ENCODE measurements around the gene STIMATE. TPM values are rescaled to one million over a fixed set of nuclear protein-coding genes. Genes with fewer than 3 reads are reported as not detected.

The STIMATE gene
- polyA plus RNA-seq, 3 donors: 8.9 to 49.9 (median 11.7) TPM

DNA sequence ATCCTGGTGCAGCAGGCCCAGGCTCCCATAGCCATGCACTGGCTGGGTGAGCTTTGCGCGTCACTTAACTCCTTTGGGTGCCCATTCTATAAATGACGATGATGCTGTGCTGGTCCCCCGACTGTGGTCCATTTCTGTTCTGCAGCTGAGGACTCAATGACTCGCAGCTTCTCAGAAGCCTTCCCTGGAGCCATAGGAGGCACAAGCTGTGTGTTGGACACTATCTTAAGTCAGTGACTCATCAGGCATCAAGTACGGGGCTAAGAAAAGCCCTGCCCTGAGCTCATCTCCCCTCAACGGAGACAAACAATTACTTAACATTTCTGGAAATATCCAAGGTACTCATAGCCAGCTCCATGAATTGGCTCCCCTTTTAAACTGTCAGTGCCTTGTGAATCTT is 48.7 kb downstream of the STIMATE start:
- Histone ChIP-seq H3K4me1 (ENCODE audit: control insufficient read depth in 1 of 2, insufficient read depth in 2 of 2, low read length in 2 of 2) (peaks cover 19 to 21% of the 10 kb centered on the region in 2 donors), H3K9ac (ENCODE audit: insufficient read depth, low read length, poor library complexity, severe bottlenecking) (no peak overlapping the region), H3K4me2 (replicated peaks; ENCODE audit: extremely low read depth, low read length, poor library complexity, severe bottlenecking) (no peak overlapping the region), H3K36me3 (replicated peaks in 1 of 2; ENCODE audit: control insufficient read depth in 1 of 2, insufficient read depth in 2 of 2, low read length in 2 of 2) (peaks cover 60 to 83% of the 10 kb centered on the region in 2 donors), H3K79me2 (ENCODE audit: insufficient read depth, low read length) (no peaks in the 10 kb centered on the region), H3K9me3 (replicated peaks in 1 of 2; ENCODE audit: control insufficient read depth in 1 of 2, insufficient read depth in 1 of 2, low read length in 2 of 2) (no peaks in the 10 kb centered on the region), H3K27me3 (ENCODE audit: control insufficient read depth in 2 of 2, insufficient read depth in 2 of 2, low read length in 2 of 2) (no peaks in the 10 kb centered on the region), H3K27ac (ENCODE audit: low read depth in 1 of 2, low read length in 2 of 2) (no peak overlapping the region), H2AFZ (ENCODE audit: insufficient read depth, low read depth, low read length, poor library complexity, severe bottlenecking) (no peak overlapping the region), H4K20me1 (ENCODE audit: insufficient read depth, low read length) (peaks cover 7% of the 10 kb centered on the region), H3K4me3 (replicated peaks in 1 of 3; ENCODE audit: low read depth in 2 of 3, low read length in 3 of 3) (no peak overlapping the region)
- peaks cover 71 to 86% of the 10 kb centered on the region in 2 donors for H3K36me3 Mint-ChIP-seq
- no peaks in the 10 kb centered on the region for H3K9me3 Mint-ChIP-seq
- intact Hi-C loops (cut with micrococcal nuclease): loop anchor here in 1 of 2 donors (10.0 kb wide), 1 partner anchor 226 kb away; no protein-coding TSS in a partner anchor
- H3K4me1 Mint-ChIP-seq: peaks cover 26% of the 10 kb centered on the region
- no peak overlapping the region for H3K4me3 Mint-ChIP-seq
- H3K27ac Mint-ChIP-seq: no peak overlapping the region
- no peak for DNase-seq
- H3K27me3 Mint-ChIP-seq (ENCODE audit: low read depth in 3 of 3): peaks cover 0 to 2% (median 0%) of the 10 kb centered on the region in 3 donors
- TF ChIP-seq, protein P1, sequence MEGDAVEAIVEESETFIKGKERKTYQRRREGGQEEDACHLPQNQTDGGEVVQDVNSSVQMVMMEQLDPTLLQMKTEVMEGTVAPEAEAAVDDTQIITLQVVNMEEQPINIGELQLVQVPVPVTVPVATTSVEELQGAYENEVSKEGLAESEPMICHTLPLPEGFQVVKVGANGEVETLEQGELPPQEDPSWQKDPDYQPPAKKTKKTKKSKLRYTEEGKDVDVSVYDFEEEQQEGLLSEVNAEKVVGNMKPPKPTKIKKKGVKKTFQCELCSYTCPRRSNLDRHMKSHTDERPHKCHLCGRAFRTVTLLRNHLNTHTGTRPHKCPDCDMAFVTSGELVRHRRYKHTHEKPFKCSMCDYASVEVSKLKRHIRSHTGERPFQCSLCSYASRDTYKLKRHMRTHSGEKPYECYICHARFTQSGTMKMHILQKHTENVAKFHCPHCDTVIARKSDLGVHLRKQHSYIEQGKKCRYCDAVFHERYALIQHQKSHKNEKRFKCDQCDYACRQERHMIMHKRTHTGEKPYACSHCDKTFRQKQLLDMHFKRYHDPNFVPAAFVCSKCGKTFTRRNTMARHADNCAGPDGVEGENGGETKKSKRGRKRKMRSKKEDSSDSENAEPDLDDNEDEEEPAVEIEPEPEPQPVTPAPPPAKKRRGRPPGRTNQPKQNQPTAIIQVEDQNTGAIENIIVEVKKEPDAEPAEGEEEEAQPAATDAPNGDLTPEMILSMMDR (IDR thresholded peaks at IDR 0.05): no peak
- 82% methylated on average over 7 of the region's 7 CpGs for WGBS (ENCODE audit: insufficient coverage)

DNA sequence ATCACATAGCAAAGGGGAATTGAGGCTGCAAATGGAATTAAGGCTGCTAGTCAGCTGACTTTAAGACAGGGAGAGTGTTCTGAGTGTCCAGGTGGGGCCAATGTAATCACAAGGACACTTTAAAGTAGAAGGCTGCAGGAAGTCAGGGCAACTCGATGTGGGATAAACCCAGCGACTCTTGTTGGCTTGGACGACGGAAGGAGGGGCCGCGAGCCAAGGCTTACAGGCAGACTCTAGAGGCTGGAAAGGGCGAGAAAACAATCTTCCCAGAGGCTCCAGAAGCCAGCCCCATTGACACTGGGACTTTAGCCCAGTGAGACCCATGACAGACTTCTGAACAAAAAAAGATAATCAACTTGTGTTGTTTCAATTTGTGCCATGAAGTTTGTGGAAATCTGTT is 49.6 kb downstream of the STIMATE start:
- H3K4me1 ChIP-seq (ENCODE audit: control insufficient read depth in 1 of 2, insufficient read depth in 2 of 2, low read length in 2 of 2): peaks cover 27 to 30% of the 10 kb centered on the region in 2 donors
- H3K27me3 ChIP-seq (ENCODE audit: control insufficient read depth in 2 of 2, insufficient read depth in 2 of 2, low read length in 2 of 2): no peaks in the 10 kb centered on the region

More for the DNA sequence above, 49.6 kb downstream of the STIMATE start:
- Histone ChIP-seq H3K9me3 (replicated peaks in 1 of 2; ENCODE audit: control insufficient read depth in 1 of 2, insufficient read depth in 1 of 2, low read length in 2 of 2) (no peaks in the 10 kb centered on the region), H3K9ac (ENCODE audit: insufficient read depth, low read length, poor library complexity, severe bottlenecking) (no peak overlapping the region), H3K36me3 (replicated peaks in 1 of 2; ENCODE audit: control insufficient read depth in 1 of 2, insufficient read depth in 2 of 2, low read length in 2 of 2) (peaks cover 59 to 82% of the 10 kb centered on the region in 2 donors), H3K27ac (ENCODE audit: low read depth in 1 of 2, low read length in 2 of 2) (no peak overlapping the region), H4K20me1 (ENCODE audit: insufficient read depth, low read length) (no peaks in the 10 kb centered on the region), H3K4me3 (replicated peaks in 1 of 3; ENCODE audit: low read depth in 2 of 3, low read length in 3 of 3) (no peak overlapping the region), H3K79me2 (ENCODE audit: insufficient read depth, low read length) (no peaks in the 10 kb centered on the region), H2AFZ (ENCODE audit: insufficient read depth, low read depth, low read length, poor library complexity, severe bottlenecking) (no peak overlapping the region), H3K4me2 (replicated peaks; ENCODE audit: extremely low read depth, low read length, poor library complexity, severe bottlenecking) (no peak overlapping the region)
- TF ChIP-seq, protein P1 (IDR thresholded peaks at IDR 0.05): no peak
- DNase-seq: no peak
- intact Hi-C loops (cut with micrococcal nuclease): loop anchor here in 1 of 2 donors (10.0 kb wide), 1 partner anchor 227 kb away; no protein-coding TSS in a partner anchor
- 100% methylated on average over 7 of the region's 7 CpGs for WGBS (ENCODE audit: insufficient coverage)
- no peak overlapping the region for H3K4me3 Mint-ChIP-seq
- peak overlapping the region in 1 of 7 donors; percentile 49 for H3K27ac Mint-ChIP-seq
- peaks cover 72 to 86% of the 10 kb centered on the region in 2 donors for H3K36me3 Mint-ChIP-seq
- H3K9me3 Mint-ChIP-seq: no peaks in the 10 kb centered on the region
- H3K4me1 Mint-ChIP-seq: peaks cover 35% of the 10 kb centered on the region
- peaks cover 0 to 2% (median 0%) of the 10 kb centered on the region in 3 donors for H3K27me3 Mint-ChIP-seq (ENCODE audit: low read depth in 3 of 3)
